H1 (cell line): ENCODE measurements around the gene SLC5A2. TPM values are rescaled to one million over a fixed set of nuclear protein-coding genes. Genes with fewer than 3 reads are reported as not detected.

Experiments
- CBX8 ChIP-seq: fragments of 300-800, 300-1000 bp; sonication (generic); IDR thresholded peaks from 2 replicates; pipeline ENCODE4 v1.7.1; 2016; ENCODE audit warnings: low read depth, low read length, borderline replicate concordance
- CHD1 ChIP-seq: IDR thresholded peaks from 2 replicates; pipeline ENCODE4 v1.6.1; 2012; ENCODE audit warnings: low read depth, low read length, improper control_type of control experiment
- CHD2 ChIP-seq: IDR thresholded peaks from 2 replicates; pipeline ENCODE4 v1.6.1; 2012; ENCODE audit warnings: low read length, improper control_type of control experiment
- CREB1 ChIP-seq: IDR thresholded peaks from 2 replicates; pipeline ENCODE4 v1.6.1; 2012; ENCODE audit warnings: inconsistent platforms
- EGR1 ChIP-seq: IDR thresholded peaks from 2 replicates; pipeline ENCODE4 v1.6.1; 2011; ENCODE audit warnings: low read depth, low read length, borderline replicate concordance
- GABPA ChIP-seq: IDR thresholded peaks from 2 replicates; pipeline ENCODE4 v1.6.1; 2011; ENCODE audit warnings: mild to moderate bottlenecking, low read length, moderate library complexity, borderline replicate concordance; ENCODE audit not compliant: insufficient read depth
- GTF2F1 ChIP-seq: IDR thresholded peaks from 2 replicates; pipeline ENCODE4 v1.6.1; 2012; ENCODE audit warnings: low read depth, low read length, improper control_type of control experiment, borderline replicate concordance
- JUN ChIP-seq: IDR thresholded peaks from 2 replicates; pipeline ENCODE4 v1.6.1; 2011; ENCODE audit warnings: low read depth, mild to moderate bottlenecking, improper control_type of control experiment, low read length
- KDM1A ChIP-seq: fragments of 200-600, 300-600 bp; sonication (generic); IDR thresholded peaks from 2 replicates; pipeline ENCODE4 v1.7.1; 2016; ENCODE audit warnings: mild to moderate bottlenecking, low read length, borderline replicate concordance
- MAFK ChIP-seq: IDR thresholded peaks from 2 replicates; pipeline ENCODE4 v1.6.1; 2012; ENCODE audit warnings: low read depth, mild to moderate bottlenecking, improper control_type of control experiment, low read length
- MAX ChIP-seq: IDR thresholded peaks from 2 replicates; pipeline ENCODE4 v1.6.1; 2012; ENCODE audit warnings: inconsistent platforms
- NANOG ChIP-seq: IDR thresholded peaks from 2 replicates; pipeline ENCODE4 v1.6.1; 2011; ENCODE audit warnings: low read length, low read depth, mild to moderate bottlenecking, inconsistent platforms; ENCODE audit not compliant: insufficient read depth, poor library complexity, severe bottlenecking
- POLR2A ChIP-seq, 2 experiments: IDR thresholded peaks; 1 replicate in 1 of 2; 2 replicates in 1 of 2; pipeline ENCODE4 v1.6.1; 2011; ENCODE audit warnings: low read depth in 2 of 2, low read length in 2 of 2, mild to moderate bottlenecking in 2 of 2; ENCODE audit errors: control extremely low read depth in 1 of 2
- POLR2AphosphoS5 ChIP-seq: IDR thresholded peaks from 2 replicates; pipeline ENCODE4 v1.6.1; 2011; ENCODE audit warnings: low read depth, low read length
- RBBP5 ChIP-seq: IDR thresholded peaks from 2 replicates; pipeline ENCODE4 v1.7.1; 2012; ENCODE audit warnings: low read depth, mild to moderate bottlenecking, inconsistent platforms, low read length, moderate library complexity, borderline replicate concordance
- RXRA ChIP-seq: IDR thresholded peaks from 2 replicates; pipeline ENCODE4 v1.6.1; 2011; ENCODE audit warnings: low read depth, mild to moderate bottlenecking, low read length, moderate library complexity; ENCODE audit not compliant: insufficient read depth
- SIN3A ChIP-seq, 2 experiments: IDR thresholded peaks in 1 of 2; conservative IDR thresholded peaks in 1 of 2; 2 replicates each; pipeline ENCODE4 v1.6.1; 2011 to 2012; ENCODE audit warnings: low read length in 2 of 2, improper control_type of control experiment in 1 of 2, low read depth in 1 of 2, mild to moderate bottlenecking in 1 of 2
- SIRT6 ChIP-seq: IDR thresholded peaks from one replicate; pipeline ENCODE4 v1.7.1; 2012; ENCODE audit warnings: low read length, inconsistent platforms
- SP2 ChIP-seq: IDR thresholded peaks from 2 replicates; pipeline ENCODE4 v1.6.1; 2012; ENCODE audit warnings: mild to moderate bottlenecking, low read length, inconsistent platforms
- TAF7 ChIP-seq: optimal IDR thresholded peaks from 2 replicates; pipeline ENCODE3; 2011; ENCODE audit warnings: low read depth, mild to moderate bottlenecking, inconsistent platforms, low read length, moderate library complexity, borderline replicate concordance
- TBP ChIP-seq: IDR thresholded peaks from 2 replicates; pipeline ENCODE4 v1.6.1; 2011; ENCODE audit warnings: low read depth, low read length, improper control_type of control experiment
- TEAD4 ChIP-seq: IDR thresholded peaks from 2 replicates; pipeline ENCODE4 v1.6.1; 2012; ENCODE audit warnings: low read depth, low read length, inconsistent platforms, mixed read lengths
- polyA plus RNA-seq, 7 experiments: library from polyadenylated mRNA; depleted of rRNA in 3 of 7; stranded (reverse) in 5 of 7; unstranded in 2 of 7; fragments of >200 nt in 5 of 7; fragments of 200-250 nt in 2 of 7; gene quantifications; 1 replicate in 5 of 7; 2 replicates in 1 of 7; 4 replicates in 1 of 7; pipeline versions ENCODE4 v1.2.1 to v1.2.3, GENCODE V29; 2011 to 2013; ENCODE audit warnings: missing spikeins in 2 of 7, mixed read lengths in 2 of 7
- total RNA-seq: library from RNA; stranded (reverse); fragmentation: NEBNext Ultra II Directional; extraction: Animal tissue kit (Norgen Biotek cat#: 25700); gene quantifications from 2 replicates; pipeline ENCODE4 v1.2.1, GENCODE V29; 2021
- TF ChIP-seq, protein P1 (sequence below): IDR thresholded peaks from 2 replicates; pipeline ENCODE4 v1.6.1; 2012; ENCODE audit warnings: low read length, inconsistent platforms

SLC5A2 gene
- total and polyA plus RNA-seq, 2 of the 8 experiments (the other 6 are each of a cell fraction or from before 2014, with no cell fraction given): 0.56 to 4.4 TPM

DNA sequence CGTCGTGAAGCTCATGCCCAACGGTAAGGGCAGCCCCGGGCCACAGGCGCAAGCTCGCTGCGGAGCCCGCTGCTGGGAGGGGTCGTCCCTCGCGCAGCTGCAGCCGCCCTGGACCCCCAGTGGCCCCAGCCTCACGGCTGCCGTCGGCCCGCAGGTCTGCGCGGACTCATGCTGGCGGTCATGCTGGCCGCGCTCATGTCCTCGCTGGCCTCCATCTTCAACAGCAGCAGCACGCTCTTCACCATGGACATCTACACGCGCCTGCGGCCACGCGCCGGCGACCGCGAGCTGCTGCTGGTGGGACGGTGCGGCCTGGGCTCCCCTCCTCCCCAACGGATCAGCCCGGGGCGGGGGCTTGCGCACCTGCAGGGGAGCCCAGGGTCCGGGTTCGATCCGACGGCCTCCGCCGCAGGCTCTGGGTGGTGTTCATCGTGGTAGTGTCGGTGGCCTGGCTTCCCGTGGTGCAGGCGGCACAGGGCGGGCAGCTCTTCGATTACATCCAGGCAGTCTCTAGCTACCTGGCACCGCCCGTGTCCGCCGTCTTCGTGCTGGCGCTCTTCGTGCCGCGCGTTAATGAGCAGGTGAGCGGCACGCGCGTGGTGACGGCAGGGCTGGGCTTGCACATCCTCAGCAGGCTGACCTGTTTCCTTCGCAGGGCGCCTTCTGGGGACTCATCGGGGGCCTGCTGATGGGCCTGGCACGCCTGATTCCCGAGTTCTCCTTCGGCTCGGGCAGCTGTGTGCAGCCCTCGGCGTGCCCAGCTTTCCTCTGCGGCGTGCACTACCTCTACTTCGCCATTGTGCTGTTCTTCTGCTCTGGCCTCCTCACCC lies 5.8 kb downstream of the SLC5A2 start (continued):
- TF ChIP-seq CHD2 (peak; percentile 12; the same call in 1 of the 2 replicates), TAF7 (peak; percentile 24), NANOG (no peak), EGR1 (no peak), TEAD4 (no peak), CHD1 (no peak), CBX8 (no peak), KDM1A (no peak), POLR2AphosphoS5 (0 out of 2 replicates have a peak, but pooled peaks have one; percentile 4), TBP (no peak), RXRA (no peak), JUN (no peak), GABPA (no peak), MAX (peak; percentile 68), RBBP5 (no peak), SIRT6 (no peak), MAFK (no peak), SIN3A (conservative IDR thresholded peaks at IDR 0.05 in 1 of 2, IDR thresholded peaks at IDR 0.05 in 1 of 2; ENCODE audit: low read depth in 1 of 2, low read length in 2 of 2) (no peak), CREB1 (no peak), SP2 (no peak), POLR2A (IDR thresholded peaks at IDR 0.05; ENCODE audit: control extremely low read depth in 1 of 2, low read depth in 2 of 2, low read length in 2 of 2) (peak in 1 of 2 experiments; percentile 13; a peak in 1 of 3 replicates), GTF2F1 (no peak)
- TF ChIP-seq, protein P1, sequence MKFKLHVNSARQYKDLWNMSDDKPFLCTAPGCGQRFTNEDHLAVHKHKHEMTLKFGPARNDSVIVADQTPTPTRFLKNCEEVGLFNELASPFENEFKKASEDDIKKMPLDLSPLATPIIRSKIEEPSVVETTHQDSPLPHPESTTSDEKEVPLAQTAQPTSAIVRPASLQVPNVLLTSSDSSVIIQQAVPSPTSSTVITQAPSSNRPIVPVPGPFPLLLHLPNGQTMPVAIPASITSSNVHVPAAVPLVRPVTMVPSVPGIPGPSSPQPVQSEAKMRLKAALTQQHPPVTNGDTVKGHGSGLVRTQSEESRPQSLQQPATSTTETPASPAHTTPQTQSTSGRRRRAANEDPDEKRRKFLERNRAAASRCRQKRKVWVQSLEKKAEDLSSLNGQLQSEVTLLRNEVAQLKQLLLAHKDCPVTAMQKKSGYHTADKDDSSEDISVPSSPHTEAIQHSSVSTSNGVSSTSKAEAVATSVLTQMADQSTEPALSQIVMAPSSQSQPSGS: no peak
